Cerebellar nuclear complex (tissue), 1 donor: ENCODE data around the gene ADNP2.

ENCODE experiments used
- DNase-seq, 2 experiments: peaks; one replicate each; lab custom pipeline; 2025; lab: John Stamatoyannopoulos, UW

Gene ADNP2

DNA sequence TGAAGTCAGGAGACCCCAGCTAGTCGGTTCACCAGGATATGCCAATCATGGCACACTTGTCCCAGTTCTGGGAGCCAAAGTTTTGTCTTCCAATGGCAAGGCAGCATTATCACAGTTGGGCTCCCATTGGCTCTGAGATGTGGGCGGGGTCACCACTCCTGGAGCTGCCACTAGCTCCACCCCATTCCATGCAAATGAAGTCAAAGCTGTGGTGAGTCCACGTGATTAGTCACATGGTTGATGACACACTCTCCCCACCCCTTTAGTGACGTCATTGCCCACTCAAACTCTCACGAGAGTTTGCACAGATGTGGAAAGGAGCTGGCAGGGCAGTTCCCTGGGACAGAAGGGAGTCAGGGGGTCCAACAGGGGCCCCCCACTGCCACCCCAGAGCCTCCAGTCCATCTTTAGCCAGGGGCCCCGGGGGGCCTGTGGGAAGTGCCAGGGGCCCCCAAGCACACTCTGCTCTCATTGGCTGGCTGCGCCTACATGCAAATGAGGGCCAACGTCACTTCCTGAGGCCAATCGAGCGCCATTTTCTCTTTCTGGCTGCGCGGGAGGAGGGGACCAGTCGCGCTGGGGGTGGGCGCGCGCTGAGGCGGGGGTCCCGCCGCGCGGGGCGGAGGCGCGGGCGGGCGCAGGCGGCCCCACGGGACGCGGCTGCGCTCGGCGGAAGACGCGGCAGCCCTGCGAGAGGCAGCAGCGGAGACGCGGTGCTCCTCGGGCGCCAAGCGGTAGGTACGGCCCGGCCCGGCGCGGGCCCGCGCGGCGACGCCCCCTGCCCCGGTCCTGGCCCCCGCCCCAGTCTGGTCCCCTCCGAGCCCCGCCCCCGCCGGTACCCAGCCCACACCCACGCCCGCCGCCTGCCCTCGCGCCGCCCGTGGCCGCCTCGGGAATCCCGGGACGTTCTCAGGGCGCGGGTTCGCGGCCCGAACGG, at the start of gene ADNP2:
ADNP2 (plus strand) TSS at position 524 of the 937 bp plus-strand sequence. CDS start 8,281 bp downstream, outside the sequence.
- no peak for DNase-seq

- DNase-seq, result no peak
Observed at GRCh38 chr18:80059945-80060344, 49.1 kb upstream of the ADNP2 start.

DNA sequence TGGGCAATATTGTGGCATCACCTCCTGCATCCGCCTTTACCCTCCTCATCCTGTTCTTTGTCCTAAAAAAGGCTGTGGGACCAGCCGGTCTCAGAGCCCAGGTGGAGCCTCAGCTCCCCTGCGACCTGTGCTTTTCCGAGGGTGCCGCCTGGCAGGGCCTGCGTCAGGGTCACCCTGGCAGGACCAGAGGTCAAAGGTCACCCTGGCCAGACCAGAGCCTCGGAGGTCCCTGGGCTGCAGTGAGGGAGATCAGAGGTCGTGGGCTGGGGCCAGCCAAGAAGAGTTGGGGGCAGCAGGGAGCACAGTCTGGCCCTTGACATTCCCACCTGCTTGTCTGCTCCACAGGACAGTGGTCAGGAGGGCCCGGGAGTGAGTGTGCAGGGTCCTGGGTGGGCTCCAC, 43.4 kb upstream of the ADNP2 start:
- no peak for DNase-seq

- no peak for DNase-seq
Observed at GRCh38 chr18:80067321-80067720, 41.7 kb upstream of the ADNP2 start.

- DNase-seq, result no peak
Observed at GRCh38 chr18:80067897-80068296, 41.2 kb upstream of the ADNP2 start.

DNA sequence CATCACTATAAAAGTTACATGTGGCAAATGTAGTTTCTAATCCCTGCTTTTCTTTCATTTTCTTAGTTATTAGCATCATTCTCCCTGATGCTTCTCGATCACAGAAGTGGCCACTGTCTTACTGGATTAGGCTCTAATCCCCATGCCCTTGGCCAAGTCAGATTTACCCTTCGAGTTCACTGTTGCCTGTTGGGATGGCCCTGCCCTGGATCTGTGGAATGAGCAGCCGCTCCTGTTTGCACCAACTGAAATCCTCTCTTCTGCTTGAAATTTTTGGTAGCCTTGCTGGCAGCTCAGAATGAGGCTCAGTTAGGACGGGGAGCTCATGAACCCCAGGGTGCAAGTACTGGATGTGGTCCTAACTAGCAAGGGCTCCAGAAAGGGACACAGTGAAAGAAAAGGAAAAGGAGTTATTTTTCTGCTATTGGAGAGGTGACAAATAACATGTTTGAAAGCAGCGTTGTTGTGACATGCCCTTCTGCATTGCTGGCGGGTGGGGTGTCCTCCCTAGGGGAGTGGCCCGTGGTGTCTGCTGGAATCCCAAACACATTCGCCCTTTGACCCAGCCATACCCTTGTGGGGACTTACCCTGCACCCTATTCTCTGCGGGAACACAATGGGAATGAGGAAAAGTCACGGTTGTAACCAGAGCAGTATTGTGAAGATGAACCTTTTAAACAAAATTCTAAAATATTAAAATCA, 40.3 kb upstream of the ADNP2 start:
- DNase-seq, result no peak

- no peak for DNase-seq
Observed at GRCh38 chr18:80070825-80071224, 38.2 kb upstream of the ADNP2 start.

DNA sequence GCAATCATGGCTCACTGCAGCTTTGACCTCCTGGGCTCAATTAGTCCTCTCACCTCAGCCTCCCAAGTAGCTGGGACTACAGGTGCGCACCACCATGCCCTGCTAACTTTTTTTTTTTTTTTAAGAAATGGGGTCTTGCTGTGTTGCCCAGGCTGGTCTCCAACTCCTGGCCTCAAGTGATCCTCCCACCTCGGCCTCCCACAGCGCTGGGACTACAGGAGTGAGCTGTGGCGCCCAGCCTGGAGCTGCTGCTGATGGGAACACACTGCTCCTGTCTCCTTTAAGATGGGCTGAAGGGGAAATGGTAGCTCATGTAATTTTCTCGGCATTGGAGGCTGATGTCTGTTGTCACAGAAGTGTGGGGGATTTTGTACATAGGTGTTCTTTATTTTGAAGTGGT, 34.9 kb upstream of the ADNP2 start:
- DNase-seq, result no peak

GRCh38 chr18:80074697-80075096, 34.4 kb upstream of the ADNP2 start:
- no peak for DNase-seq

DNA sequence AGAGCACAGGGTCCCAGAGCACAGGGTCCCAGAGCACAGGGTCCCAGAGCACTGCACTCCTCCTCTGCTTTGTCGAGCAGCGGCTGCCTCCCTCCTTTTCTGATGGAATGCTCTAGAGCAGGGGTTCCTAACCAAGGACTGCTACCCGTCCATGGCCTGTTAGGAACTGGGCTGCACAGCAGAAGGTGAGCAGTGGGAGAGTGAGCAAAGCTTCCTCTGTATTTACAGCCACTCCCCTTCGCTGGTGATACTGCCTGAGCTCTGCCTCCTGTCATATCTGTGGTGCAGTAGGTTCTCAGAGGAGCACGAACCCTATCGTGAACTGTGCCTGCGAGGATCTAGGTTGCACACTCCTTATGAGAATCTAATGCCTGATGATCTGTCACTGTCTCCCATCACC, 33.1 kb upstream of the ADNP2 start:
- no peak for DNase-seq

DNA sequence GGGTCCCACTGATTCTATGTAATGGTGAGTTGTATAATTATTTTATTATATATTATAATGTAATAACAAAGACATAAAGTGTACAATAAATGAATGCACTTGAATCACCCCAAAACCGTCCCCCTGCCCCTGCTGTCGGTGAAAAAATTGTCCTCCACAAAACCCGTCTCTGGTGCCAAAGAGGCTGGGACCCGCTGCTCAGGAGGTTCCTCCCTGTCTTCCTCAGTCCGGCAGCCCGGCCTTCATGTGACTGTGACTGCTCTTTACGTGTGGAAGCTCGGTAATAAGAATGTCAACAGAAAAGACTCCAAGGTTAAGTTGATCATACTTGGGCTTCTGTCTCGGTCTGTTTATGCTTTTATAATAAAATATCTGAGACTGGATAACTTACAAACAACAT, 32.7 kb upstream of the ADNP2 start:
- DNase-seq, result no peak

- DNase-seq, result no peak
Observed at GRCh38 chr18:80077873-80078272, 31.2 kb upstream of the ADNP2 start.

DNA sequence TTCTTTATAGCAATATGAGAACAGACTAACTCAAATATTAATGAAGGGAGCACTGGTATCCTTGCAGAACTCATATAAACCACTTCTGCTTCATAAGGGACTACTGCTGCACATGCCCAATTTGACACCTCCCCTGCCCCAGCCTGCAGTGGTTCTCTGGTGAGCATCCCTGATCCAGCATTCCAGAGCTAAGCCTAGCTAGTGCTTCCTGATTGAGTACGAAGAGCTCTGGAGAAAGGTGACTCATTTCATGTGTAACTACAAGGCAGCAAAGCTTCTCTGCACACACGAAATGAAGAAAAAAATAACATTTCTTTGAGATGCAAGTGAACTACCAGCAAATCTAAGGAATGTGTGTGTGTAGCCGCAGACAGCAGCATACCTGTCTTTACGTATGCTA, 22.8 kb upstream of the ADNP2 start:
- DNase-seq, result no peak

- DNase-seq, result no peak
Observed at GRCh38 chr18:80088036-80088435, 21.0 kb upstream of the ADNP2 start.

DNA sequence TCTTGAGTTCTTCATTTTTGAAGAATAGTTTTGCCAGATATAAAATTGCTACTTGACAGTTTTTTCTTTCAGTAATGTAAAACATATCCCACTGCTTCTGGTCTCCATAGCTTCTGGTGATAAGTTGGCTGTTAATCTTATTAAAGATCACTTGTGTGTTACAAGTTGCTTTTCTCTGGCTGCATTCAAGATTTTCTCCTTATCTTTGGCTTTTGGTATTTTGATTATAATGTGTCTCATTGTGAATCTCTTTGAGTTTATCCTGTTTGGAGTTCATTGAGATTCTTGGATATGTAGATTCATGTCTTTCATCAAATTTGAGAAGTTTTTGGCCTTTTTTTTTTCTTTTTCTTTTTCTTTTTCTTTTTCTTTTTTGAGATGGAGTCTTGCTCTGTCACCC, 20.2 kb upstream of the ADNP2 start:
- DNase-seq, result no peak

GRCh38 chr18:80095414-80095813, 13.6 kb upstream of the ADNP2 start:
- DNase-seq, result no peak

DNA sequence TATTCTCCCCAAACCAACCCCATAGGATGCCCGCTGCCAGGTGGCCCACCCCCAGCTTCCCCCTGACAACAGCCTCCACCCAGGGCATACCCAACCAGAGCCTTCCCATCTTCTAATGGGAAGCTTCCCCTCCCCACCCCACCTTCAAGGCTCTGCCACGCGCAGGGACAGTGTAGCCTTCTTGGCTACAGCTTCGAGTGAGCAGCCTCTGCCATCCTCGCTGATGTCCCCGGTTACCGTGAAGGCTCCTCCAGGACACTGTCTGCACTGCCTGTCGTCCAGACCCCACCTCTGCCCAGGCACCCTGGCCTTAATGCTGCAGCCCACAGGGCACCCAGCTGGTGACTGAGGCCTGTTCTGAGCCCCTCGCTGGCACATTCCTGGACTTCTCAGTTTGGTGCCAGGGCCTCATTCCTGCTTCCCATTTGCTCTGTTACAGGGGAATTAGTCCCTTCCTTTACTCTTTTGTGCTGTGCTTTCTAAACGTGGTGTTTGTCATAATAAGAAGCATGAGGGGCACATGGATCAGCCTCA, 13.0 kb upstream of the ADNP2 start:
- DNase-seq, result no peak

GRCh38 chr18:80097201-80097600, 11.9 kb upstream of the ADNP2 start:
- DNase-seq, result no peak

GRCh38 chr18:80103231-80103630, 5.8 kb upstream of the ADNP2 start:
- DNase-seq, result no peak

- no peak for DNase-seq
Observed at GRCh38 chr18:80104364-80104779, 4.7 kb upstream of the ADNP2 start.

GRCh38 chr18:80105369-80106167, 3.5 kb upstream of the ADNP2 start:
- no peak for DNase-seq

DNA sequence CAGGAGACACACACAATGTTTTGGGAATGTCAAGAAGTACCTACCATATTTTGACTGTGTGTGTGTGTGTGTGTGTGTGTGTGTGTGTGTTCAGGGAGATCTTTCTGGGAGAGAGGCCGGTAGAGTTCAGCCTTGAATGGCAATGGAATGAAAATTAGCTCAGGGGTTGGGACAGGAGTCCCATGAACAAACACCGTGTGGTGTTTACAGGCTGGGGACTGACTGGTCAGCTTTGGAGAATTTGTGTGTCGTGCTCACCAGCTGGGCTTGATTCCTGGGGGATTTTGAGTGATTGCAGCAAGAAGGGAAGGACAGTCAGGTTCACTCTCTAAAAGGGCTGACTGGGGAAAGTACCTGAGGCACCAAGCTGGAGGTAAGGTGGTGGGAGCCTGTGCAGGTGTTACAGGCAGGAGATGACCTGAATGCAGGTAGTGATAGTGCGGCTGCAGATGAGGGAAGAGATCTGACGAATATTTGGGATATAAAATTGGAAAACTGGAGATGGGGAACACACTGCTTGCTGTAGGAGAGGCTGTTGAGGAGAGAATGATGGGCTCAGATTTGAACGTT, 2.5 kb upstream of the ADNP2 start:
- no peak for DNase-seq
